ENCODE results near the gene PRAMEF17. TPM values are rescaled to one million over a fixed set of nuclear protein-coding genes. Genes with fewer than 3 reads are reported as not detected.
"Not testable (repeated sequence)": the region's sequence is repeated elsewhere in the genome, so short reads cannot be mapped to it uniquely, and the experiment has no call there.

The PRAMEF17 gene
- total and polyA plus RNA-seq, 12 donors: not detected

- intact Hi-C loops (cut with DNase I); H3K4me1 ChIP-seq (replicated peaks in 1 of 2); H3K36me3 ChIP-seq (replicated peaks in 1 of 2); H3K4me3 ChIP-seq; H3K27ac ChIP-seq; H3K9me3 ChIP-seq (replicated peaks in 1 of 3); H3K27me3 ChIP-seq: not testable (repeated sequence)
- WGBS, 4 donors: 44 to 62% (median 59%) methylated on average over 3 to 4 of the region's 4 CpGs
- peak in 4 of 6 experiments; percentile 22 to 27 (median 24) for TF ChIP-seq CTCF (IDR thresholded peaks at IDR 0.05)
- peak in 6 of 7 donors; percentile 23 to 64 (median 50) for DNase-seq
These were observed 20.9 kb upstream of the PRAMEF17 start for GRCh38 chr1:13368544-13368943.

- DNase-seq; H3K4me1 ChIP-seq (replicated peaks in 1 of 2); H3K36me3 ChIP-seq (replicated peaks in 1 of 2); H3K27me3 ChIP-seq; H3K9me3 ChIP-seq (replicated peaks in 1 of 3); intact Hi-C loops (cut with DNase I); H3K27ac ChIP-seq; H3K4me3 ChIP-seq: not testable (repeated sequence)
- 79 to 94% (median 84%) methylated on average over 3 of the region's 3 CpGs for WGBS, 4 donors
These were observed 10.4 kb upstream of the PRAMEF17 start for GRCh38 chr1:13378983-13379382.

- H3K36me3 ChIP-seq (replicated peaks in 1 of 2); H3K4me1 ChIP-seq (replicated peaks in 1 of 2); H3K4me3 ChIP-seq; intact Hi-C loops (cut with DNase I); H3K9me3 ChIP-seq (replicated peaks in 1 of 3); H3K27ac ChIP-seq; DNase-seq; H3K27me3 ChIP-seq: not testable (repeated sequence)
- 72 to 85% (median 81%) methylated on average over 3 of the region's 3 CpGs for WGBS, 4 donors
These were observed 9.1 kb upstream of the PRAMEF17 start for GRCh38 chr1:13380380-13380779.

- H3K36me3 ChIP-seq (replicated peaks in 1 of 2); intact Hi-C loops (cut with DNase I); H3K9me3 ChIP-seq (replicated peaks in 1 of 3); H3K4me1 ChIP-seq (replicated peaks in 1 of 2); DNase-seq; H3K27me3 ChIP-seq; H3K4me3 ChIP-seq; H3K27ac ChIP-seq: not testable (repeated sequence)
- 65 to 81% (median 74%) methylated on average over 4 to 7 of the region's 7 CpGs for WGBS, 4 donors
These were observed 3.6 kb downstream of the PRAMEF17 start for GRCh38 chr1:13393004-13393403.

- H3K9me3 ChIP-seq (replicated peaks in 1 of 3); H3K27me3 ChIP-seq; H3K36me3 ChIP-seq (replicated peaks in 1 of 2); DNase-seq; intact Hi-C loops (cut with DNase I); H3K4me1 ChIP-seq (replicated peaks in 1 of 2); H3K4me3 ChIP-seq; H3K27ac ChIP-seq: not testable (repeated sequence)
- 94 to 100% (median 95%) methylated on average over 6 to 30 of the region's 32 CpGs for WGBS, 4 donors
These were observed 5.3 kb downstream of the PRAMEF17 start for GRCh38 chr1:13394761-13395160.

GRCh38 chr1:13395311-13395710 lies 5.9 kb downstream of the PRAMEF17 start:
- 92 to 98% (median 96%) methylated on average over 9 to 22 of the region's 22 CpGs for WGBS, 4 donors
- DNase-seq; H3K27ac ChIP-seq; H3K27me3 ChIP-seq; H3K9me3 ChIP-seq (replicated peaks in 1 of 3); intact Hi-C loops (cut with DNase I); H3K4me1 ChIP-seq (replicated peaks in 1 of 2); H3K36me3 ChIP-seq (replicated peaks in 1 of 2); H3K4me3 ChIP-seq: not testable (repeated sequence)

GRCh38 chr1:13407811-13408210 lies 18.4 kb downstream of the PRAMEF17 start:
- Histone ChIP-seq H3K4me1 (replicated peaks in 1 of 2) (no peaks in the 10 kb centered on the region), H3K9me3 (replicated peaks in 1 of 3) (no peaks in the 10 kb centered on the region), H3K36me3 (replicated peaks in 1 of 2) (no peaks in the 10 kb centered on the region), H3K27ac (no peak overlapping the region), H3K27me3 (no peaks in the 10 kb centered on the region), H3K4me3 (no peak overlapping the region)
- intact Hi-C loops (cut with DNase I): no loop called here
- no peak for DNase-seq
- 51 to 82% (median 78%) methylated on average over 4 of the region's 4 CpGs for WGBS, 4 donors
- no peak for TF ChIP-seq CTCF (IDR thresholded peaks at IDR 0.05)
- TF ChIP-seq POLR2A (IDR thresholded peaks at IDR 0.05): no peak

GRCh38 chr1:13410150-13410549 lies 20.7 kb downstream of the PRAMEF17 start, which contains the start of gene PRAMEF20:
TSS of gene PRAMEF20 (plus strand) at chr1:13410450. CDS start at chr1:13416355, 5,905 bp downstream.
- H3K4me3 ChIP-seq; H3K9me3 ChIP-seq (replicated peaks in 1 of 3); H3K36me3 ChIP-seq (replicated peaks in 1 of 2); DNase-seq; H3K27me3 ChIP-seq; H3K27ac ChIP-seq; intact Hi-C loops (cut with DNase I); H3K4me1 ChIP-seq (replicated peaks in 1 of 2): not testable (repeated sequence)
- WGBS, 4 donors: 58 to 88% (median 82%) methylated on average over 4 of the region's 4 CpGs
